Activated T-helper 1 cell treated with Interleukin-2 at 50 U/mL for 16 hours (primary cell): Measurements from ENCODE around the gene ARIH1.

ENCODE experiments used
- DNase-seq: peaks from one replicate; pipeline ENCODE4 v3.0.0-alpha.2; 2020; ENCODE audit warnings: low read depth

Gene ARIH1

GRCh38 chr15:72487070-72487797, 13.1 kb downstream of the ARIH1 start:
- no peak for DNase-seq

GRCh38 chr15:72488558-72488957, 14.4 kb downstream of the ARIH1 start:
- DNase-seq, result no peak

- DNase-seq, result no peak
These were observed 15.9 kb downstream of the ARIH1 start for GRCh38 chr15:72489943-72490554.

GRCh38 chr15:72491768-72492167, 17.6 kb downstream of the ARIH1 start:
- DNase-seq, result no peak

- no peak for DNase-seq
These were observed 18.6 kb downstream of the ARIH1 start for GRCh38 chr15:72492733-72493132.

- DNase-seq, result no peak
These were observed 19.1 kb downstream of the ARIH1 start for GRCh38 chr15:72493220-72493619.

GRCh38 chr15:72495007-72495406, 20.9 kb downstream of the ARIH1 start:
- DNase-seq, result no peak

- no peak for DNase-seq
These were observed 22.7 kb downstream of the ARIH1 start for GRCh38 chr15:72496783-72497182.

GRCh38 chr15:72497402-72497801, 23.3 kb downstream of the ARIH1 start:
- no peak for DNase-seq

- no peak for DNase-seq
These were observed 28.2 kb downstream of the ARIH1 start for GRCh38 chr15:72502220-72502809.

- DNase-seq, result no peak
These were observed 29.0 kb downstream of the ARIH1 start for GRCh38 chr15:72503147-72503546.

- DNase-seq, result no peak
These were observed 33.4 kb downstream of the ARIH1 start for GRCh38 chr15:72507402-72508092.

GRCh38 chr15:72509484-72509883, 35.4 kb downstream of the ARIH1 start:
- no peak for DNase-seq

- DNase-seq, result no peak
These were observed 37.4 kb downstream of the ARIH1 start for GRCh38 chr15:72511536-72511935.

GRCh38 chr15:72515591-72516389, 41.7 kb downstream of the ARIH1 start:
- no peak for DNase-seq

- DNase-seq, result no peak
These were observed 42.6 kb downstream of the ARIH1 start for GRCh38 chr15:72516777-72517176.

GRCh38 chr15:72521682-72522081, 47.6 kb downstream of the ARIH1 start:
- no peak for DNase-seq

GRCh38 chr15:72532991-72533601, 59.0 kb downstream of the ARIH1 start:
- DNase-seq, result no peak

- DNase-seq, result no peak
These were observed 60.4 kb downstream of the ARIH1 start for GRCh38 chr15:72534523-72534922.

- no peak for DNase-seq
These were observed 61.8 kb downstream of the ARIH1 start for GRCh38 chr15:72535911-72536310.

- DNase-seq, result no peak
These were observed 62.4 kb downstream of the ARIH1 start for GRCh38 chr15:72536506-72536905.

- no peak for DNase-seq
These were observed 64.8 kb downstream of the ARIH1 start for GRCh38 chr15:72538931-72539330.
